GM19463 (cell line): ENCODE results near the gene PGP.

Source experiments
- ATAC-seq: cut with Tn5 transposase; IDR thresholded peaks from one replicate; pipeline ENCODE4 v1.9.1; 2021; ENCODE audit warnings: mild to moderate bottlenecking, moderate library complexity; ENCODE audit not compliant: unreplicated experiment

The PGP gene

GRCh38 chr16:2167068-2167638, 47.5 kb downstream of the PGP start:
- no peak for ATAC-seq

- ATAC-seq, result no peak
Observed at GRCh38 chr16:2166263-2167067, 48.2 kb downstream of the PGP start.

- no peak for ATAC-seq
Observed at GRCh38 chr16:2165861-2166260, 48.8 kb downstream of the PGP start.

GRCh38 chr16:2163211-2163881, 51.3 kb downstream of the PGP start:
- ATAC-seq, result no peak

GRCh38 chr16:2162676-2163118, 51.9 kb downstream of the PGP start:
- ATAC-seq, result no peak

GRCh38 chr16:2161911-2162310, 52.7 kb downstream of the PGP start:
- no peak for ATAC-seq
